Ovary (tissue), 3 donors: ENCODE measurements around the gene IL9.

ENCODE experiments used
- POLR2A ChIP-seq: fragments of 450-650 bp; IDR thresholded peaks from one replicate; pipeline ENCODE4 v1.6.1; 2017; ENCODE audit warnings: antibody characterized with exemption, mild to moderate bottlenecking, moderate library complexity
- TF ChIP-seq, protein P1 (sequence below), 3 donors: fragments of 450-650 bp in 2 of 3; fragments of 200-600 bp in 1 of 3; IDR thresholded peaks; one replicate each; pipeline versions ENCODE4 v1.5.1 to v1.8.0; 2016 to 2022; ENCODE audit warnings: antibody characterized with exemption in 3 of 3, mild to moderate bottlenecking in 1 of 3
- donor health status: DM: no; HTN: no; CAD: no.

DNA sequence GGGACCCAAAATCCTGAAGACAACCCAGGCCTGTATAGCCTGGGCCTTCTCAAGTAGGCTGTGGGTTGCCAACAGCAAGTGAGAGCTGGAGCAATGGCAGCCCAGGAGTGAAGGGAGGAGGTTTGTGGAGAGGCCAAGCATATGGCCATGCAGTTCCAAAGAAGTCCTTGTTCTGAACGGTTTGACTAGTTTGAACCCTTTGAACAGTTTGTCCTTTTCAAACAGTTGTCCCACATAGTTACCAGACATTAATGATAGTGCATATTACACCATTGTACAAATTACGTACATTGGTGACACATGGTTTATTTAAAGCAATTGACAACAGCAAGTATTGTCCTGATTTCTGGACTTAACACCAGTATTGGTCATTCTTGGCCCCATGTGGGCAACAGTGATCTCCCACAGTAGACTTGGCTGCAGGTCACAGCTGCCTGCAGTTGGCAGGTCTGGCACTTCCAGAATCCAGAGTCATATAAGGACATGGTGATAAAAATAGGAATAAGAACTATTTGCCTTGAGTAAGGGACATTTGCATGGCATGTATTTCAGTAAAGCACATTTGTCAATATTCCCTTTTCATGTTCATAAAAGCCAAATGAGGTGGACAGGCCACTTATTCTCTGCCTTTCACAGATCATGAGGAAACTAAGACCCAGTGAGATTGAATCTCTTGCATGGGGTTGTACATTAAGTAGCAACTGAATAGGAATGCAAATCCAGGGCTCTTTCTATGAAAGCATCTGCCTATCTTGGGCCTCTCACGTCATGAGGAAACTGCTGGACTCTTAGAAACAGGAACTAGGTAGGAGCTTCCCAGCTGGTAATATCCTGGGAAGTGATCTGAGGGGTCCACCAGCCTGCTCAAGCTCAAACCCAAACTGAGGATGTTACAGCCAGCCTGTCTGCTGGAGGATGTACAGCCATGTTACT is 30.9 kb downstream of the IL9 start:
- TF ChIP-seq, protein P1, sequence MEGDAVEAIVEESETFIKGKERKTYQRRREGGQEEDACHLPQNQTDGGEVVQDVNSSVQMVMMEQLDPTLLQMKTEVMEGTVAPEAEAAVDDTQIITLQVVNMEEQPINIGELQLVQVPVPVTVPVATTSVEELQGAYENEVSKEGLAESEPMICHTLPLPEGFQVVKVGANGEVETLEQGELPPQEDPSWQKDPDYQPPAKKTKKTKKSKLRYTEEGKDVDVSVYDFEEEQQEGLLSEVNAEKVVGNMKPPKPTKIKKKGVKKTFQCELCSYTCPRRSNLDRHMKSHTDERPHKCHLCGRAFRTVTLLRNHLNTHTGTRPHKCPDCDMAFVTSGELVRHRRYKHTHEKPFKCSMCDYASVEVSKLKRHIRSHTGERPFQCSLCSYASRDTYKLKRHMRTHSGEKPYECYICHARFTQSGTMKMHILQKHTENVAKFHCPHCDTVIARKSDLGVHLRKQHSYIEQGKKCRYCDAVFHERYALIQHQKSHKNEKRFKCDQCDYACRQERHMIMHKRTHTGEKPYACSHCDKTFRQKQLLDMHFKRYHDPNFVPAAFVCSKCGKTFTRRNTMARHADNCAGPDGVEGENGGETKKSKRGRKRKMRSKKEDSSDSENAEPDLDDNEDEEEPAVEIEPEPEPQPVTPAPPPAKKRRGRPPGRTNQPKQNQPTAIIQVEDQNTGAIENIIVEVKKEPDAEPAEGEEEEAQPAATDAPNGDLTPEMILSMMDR (IDR thresholded peaks at IDR 0.05): no peak
- no peak for TF ChIP-seq POLR2A
